ENCODE data around the gene CIC. TPM values are rescaled to one million over a fixed set of nuclear protein-coding genes. Genes with fewer than 3 reads are reported as not detected.

The CIC gene
- polyA plus RNA-seq, 3 donors = 0.62 to 42.2 (median 0.87) TPM

- DNase-seq = peak in 1 of 3 donors; percentile 22
- Histone ChIP-seq H3K27me3 (ENCODE audit: control insufficient read depth in 2 of 2, insufficient read depth in 2 of 2, low read length in 2 of 2) (no peaks in the 10 kb centered on the region), H3K9ac (ENCODE audit: insufficient read depth, low read length, poor library complexity, severe bottlenecking) (peak overlapping the region; percentile 72), H3K4me3 (replicated peaks in 1 of 3; ENCODE audit: low read depth in 2 of 3, low read length in 3 of 3) (peak overlapping the region; percentile 50 to 88 (median 54)), H3K36me3 (replicated peaks in 1 of 2; ENCODE audit: control insufficient read depth in 1 of 2, insufficient read depth in 2 of 2, low read length in 2 of 2) (peaks cover 24 to 27% of the 10 kb centered on the region in 2 donors), H3K4me2 (replicated peaks; ENCODE audit: extremely low read depth, low read length, poor library complexity, severe bottlenecking) (peak overlapping the region; percentile 90), H3K79me2 (ENCODE audit: insufficient read depth, low read length) (peaks cover 55% of the 10 kb centered on the region), H2AFZ (ENCODE audit: insufficient read depth, low read depth, low read length, poor library complexity, severe bottlenecking) (no peak overlapping the region), H3K4me1 (ENCODE audit: control insufficient read depth in 1 of 2, insufficient read depth in 2 of 2, low read length in 2 of 2) (peaks cover 56 to 76% of the 10 kb centered on the region in 2 donors), H4K20me1 (ENCODE audit: insufficient read depth, low read length) (peaks cover 61% of the 10 kb centered on the region), H3K27ac (ENCODE audit: low read depth in 1 of 2, low read length in 2 of 2) (peak overlapping the region; percentile 74 to 79), H3K9me3 (replicated peaks in 1 of 2; ENCODE audit: control insufficient read depth in 1 of 2, insufficient read depth in 1 of 2, low read length in 2 of 2) (no peaks in the 10 kb centered on the region)
- H3K9me3 Mint-ChIP-seq = no peaks in the 10 kb centered on the region
- H3K4me3 Mint-ChIP-seq = peak overlapping the region; percentile 93 to 95
- H3K4me1 Mint-ChIP-seq = peaks cover 35% of the 10 kb centered on the region
- intact Hi-C loops (cut with micrococcal nuclease) = loop anchor here (5.0 to 10.0 kb wide), 6 partner anchors 32 to 152 kb away; partner anchors contain the start of genes GSK3A (in 2 of the 2) and POU2F2 (in 2 of the 2)
- peak overlapping the region; percentile 88 to 98 (median 91) for H3K27ac Mint-ChIP-seq
- WGBS (ENCODE audit: insufficient coverage) = under 1% methylated on average over 39 of the region's 41 CpGs
- H3K27me3 Mint-ChIP-seq (ENCODE audit: low read depth in 3 of 3) = peaks cover 0 to 5% (median 2%) of the 10 kb centered on the region in 3 donors
- peaks cover 24 to 29% of the 10 kb centered on the region in 2 donors for H3K36me3 Mint-ChIP-seq
- TF ChIP-seq CTCF (IDR thresholded peaks at IDR 0.05) = no peak
Observed at GRCh38 chr19:42284591-42285341, 15.7 kb downstream of the CIC start.

GRCh38 chr19:42285541-42285941 lies 16.5 kb downstream of the CIC start:
- Histone ChIP-seq H3K36me3 (replicated peaks in 1 of 2; ENCODE audit: control insufficient read depth in 1 of 2, insufficient read depth in 2 of 2, low read length in 2 of 2) (peaks cover 32 to 35% of the 10 kb centered on the region in 2 donors), H3K4me1 (ENCODE audit: control insufficient read depth in 1 of 2, insufficient read depth in 2 of 2, low read length in 2 of 2) (peaks cover 55 to 68% of the 10 kb centered on the region in 2 donors), H3K27me3 (ENCODE audit: control insufficient read depth in 2 of 2, insufficient read depth in 2 of 2, low read length in 2 of 2) (no peaks in the 10 kb centered on the region), H3K9me3 (replicated peaks in 1 of 2; ENCODE audit: control insufficient read depth in 1 of 2, insufficient read depth in 1 of 2, low read length in 2 of 2) (no peaks in the 10 kb centered on the region), H3K4me2 (replicated peaks; ENCODE audit: extremely low read depth, low read length, poor library complexity, severe bottlenecking) (peak overlapping the region; percentile 90), H3K27ac (ENCODE audit: low read depth in 1 of 2, low read length in 2 of 2) (peak overlapping the region; percentile 74 to 79), H3K79me2 (ENCODE audit: insufficient read depth, low read length) (peaks cover 47% of the 10 kb centered on the region), H3K9ac (ENCODE audit: insufficient read depth, low read length, poor library complexity, severe bottlenecking) (peak overlapping the region; percentile 72), H3K4me3 (replicated peaks in 1 of 3; ENCODE audit: low read depth in 2 of 3, low read length in 3 of 3) (peak overlapping the region; percentile 50 to 88 (median 54)), H2AFZ (ENCODE audit: insufficient read depth, low read depth, low read length, poor library complexity, severe bottlenecking) (no peak overlapping the region), H4K20me1 (ENCODE audit: insufficient read depth, low read length) (peaks cover 69% of the 10 kb centered on the region)
- peak in 2 of 3 donors; percentile 40 to 65 for DNase-seq
- WGBS (ENCODE audit: insufficient coverage) = 0% methylated on average over 1 of the region's 5 CpGs
- peaks cover 35% of the 10 kb centered on the region for H3K4me1 Mint-ChIP-seq
- no peak for TF ChIP-seq CTCF (IDR thresholded peaks at IDR 0.05)
- no peaks in the 10 kb centered on the region for H3K9me3 Mint-ChIP-seq
- H3K27me3 Mint-ChIP-seq (ENCODE audit: low read depth in 3 of 3) = peaks cover 0 to 5% (median 2%) of the 10 kb centered on the region in 3 donors
- H3K4me3 Mint-ChIP-seq = peak overlapping the region; percentile 93 to 95
- H3K36me3 Mint-ChIP-seq = peaks cover 29 to 37% of the 10 kb centered on the region in 2 donors
- H3K27ac Mint-ChIP-seq = peak overlapping the region; percentile 88 to 98 (median 93)
- intact Hi-C loops (cut with micrococcal nuclease) = loop anchor here in 1 of 2 donors (5.0 to 10.0 kb wide), 3 partner anchors 33 to 151 kb away; partner anchors contain the start of gene POU2F2

Data from CD14-positive monocyte (primary cell).